Uterus (tissue), 2 donors: ENCODE results near the gene ABCB8.

Experiments
- POLR2A ChIP-seq, 2 donors: fragments of 450-650 bp; IDR thresholded peaks; one replicate each; pipeline ENCODE4 v1.6.1; 2016; ENCODE audit warnings: antibody characterized with exemption in 2 of 2, mild to moderate bottlenecking in 1 of 2, moderate library complexity in 1 of 2
- TF ChIP-seq, protein P1 (sequence below), 4 experiments: fragments of 200-600 bp in 2 of 4; fragments of 450-650 bp in 2 of 4; sonication (generic) in 2 of 4; IDR thresholded peaks; one replicate each; pipeline ENCODE4 v1.5.1; 2016 to 2019; ENCODE audit warnings: antibody characterized with exemption in 4 of 4, mild to moderate bottlenecking in 2 of 4, moderate library complexity in 1 of 4

DNA sequence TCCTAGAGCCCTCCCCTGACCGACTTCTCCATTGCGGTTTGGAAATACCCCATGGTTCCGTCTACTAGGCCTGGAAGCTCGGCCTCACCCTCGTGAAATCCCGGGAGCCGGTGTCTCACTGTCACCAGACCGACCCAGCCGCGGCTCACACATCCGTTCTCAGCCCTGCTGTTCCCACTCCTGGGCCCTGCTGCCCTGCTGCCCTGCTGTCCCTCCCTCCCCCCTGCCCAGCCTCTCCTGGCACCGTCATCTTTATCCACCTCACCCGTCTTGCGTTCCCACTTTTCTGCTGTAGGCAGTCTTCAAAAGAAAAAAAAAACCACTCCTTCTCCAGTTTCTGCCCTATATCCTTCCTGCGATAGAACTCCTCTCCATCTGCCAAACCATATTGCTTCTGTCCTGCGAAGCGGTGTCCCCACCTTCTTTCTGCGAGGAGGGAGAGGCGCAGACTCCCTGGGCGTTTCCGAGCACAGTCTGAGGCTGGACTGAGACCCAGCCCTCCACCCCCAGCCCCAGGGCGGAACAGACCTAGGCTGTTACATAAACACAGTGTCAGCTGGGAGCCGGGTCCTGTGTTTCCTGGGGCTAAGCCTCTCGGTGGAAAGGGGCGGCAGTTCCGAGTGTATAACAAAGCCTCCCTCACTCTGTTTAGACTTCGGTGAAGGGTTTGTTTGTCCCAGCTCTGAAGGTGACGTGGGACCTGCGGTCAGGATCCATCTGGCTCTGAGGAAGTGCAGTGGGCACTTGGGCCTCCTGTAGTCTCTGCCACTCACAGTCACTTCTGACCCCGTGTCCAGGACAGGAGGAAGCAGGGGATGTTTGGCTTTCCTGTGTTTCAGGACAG lies 60.8 kb downstream of the ABCB8 start:
- peak in 1 of 2 donors; percentile 35 for TF ChIP-seq POLR2A (IDR thresholded peaks at IDR 0.05)
- TF ChIP-seq, protein P1, sequence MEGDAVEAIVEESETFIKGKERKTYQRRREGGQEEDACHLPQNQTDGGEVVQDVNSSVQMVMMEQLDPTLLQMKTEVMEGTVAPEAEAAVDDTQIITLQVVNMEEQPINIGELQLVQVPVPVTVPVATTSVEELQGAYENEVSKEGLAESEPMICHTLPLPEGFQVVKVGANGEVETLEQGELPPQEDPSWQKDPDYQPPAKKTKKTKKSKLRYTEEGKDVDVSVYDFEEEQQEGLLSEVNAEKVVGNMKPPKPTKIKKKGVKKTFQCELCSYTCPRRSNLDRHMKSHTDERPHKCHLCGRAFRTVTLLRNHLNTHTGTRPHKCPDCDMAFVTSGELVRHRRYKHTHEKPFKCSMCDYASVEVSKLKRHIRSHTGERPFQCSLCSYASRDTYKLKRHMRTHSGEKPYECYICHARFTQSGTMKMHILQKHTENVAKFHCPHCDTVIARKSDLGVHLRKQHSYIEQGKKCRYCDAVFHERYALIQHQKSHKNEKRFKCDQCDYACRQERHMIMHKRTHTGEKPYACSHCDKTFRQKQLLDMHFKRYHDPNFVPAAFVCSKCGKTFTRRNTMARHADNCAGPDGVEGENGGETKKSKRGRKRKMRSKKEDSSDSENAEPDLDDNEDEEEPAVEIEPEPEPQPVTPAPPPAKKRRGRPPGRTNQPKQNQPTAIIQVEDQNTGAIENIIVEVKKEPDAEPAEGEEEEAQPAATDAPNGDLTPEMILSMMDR (IDR thresholded peaks at IDR 0.05), result no peak
